Measurements from ENCODE around the gene AADACL4. TPM values are rescaled to one million over a fixed set of nuclear protein-coding genes. Genes with fewer than 3 reads are reported as not detected.

AADACL4 gene
- polyA plus RNA-seq, 1 donor from 2014 or later, result not detected

GRCh38 chr1:12703821-12704451, 60.1 kb downstream of the AADACL4 start:
- Histone ChIP-seq H2AFZ (ENCODE audit: low read depth, low read length) (no peak overlapping the region), H3K4me3 (ENCODE audit: low read length) (no peak overlapping the region), H3K9ac (ENCODE audit: low read length) (no peak overlapping the region), H3F3A (ENCODE audit: insufficient read depth, low read length, poor library complexity, severe bottlenecking) (no peaks in the 10 kb centered on the region), H3K27ac (ENCODE audit: low read length) (no peak overlapping the region), H3K9me2 (ENCODE audit: insufficient read depth, low read length) (no peaks in the 10 kb centered on the region), H4K20me1 (ENCODE audit: insufficient read depth) (no peaks in the 10 kb centered on the region), H3K36me3 (ENCODE audit: insufficient read depth, low read length) (no peaks in the 10 kb centered on the region), H3K4me2 (ENCODE audit: low read length) (no peak overlapping the region), H3K79me2 (replicated peaks; ENCODE audit: insufficient read depth, low read length) (no peaks in the 10 kb centered on the region), H3K9me3 (ENCODE audit: low read length) (no peaks in the 10 kb centered on the region), H3K27me3 (ENCODE audit: insufficient read depth, low read depth, low read length) (no peaks in the 10 kb centered on the region)
- TF ChIP-seq TAF1 (IDR thresholded peaks at IDR 0.05; ENCODE audit: low read depth) (no peak), SMC3 (conservative IDR thresholded peaks at IDR 0.05; ENCODE audit: poor library complexity) (no peak), EZH2 (IDR thresholded peaks at IDR 0.05; ENCODE audit: borderline replicate concordance, insufficient read depth, low read length, poor library complexity, severe bottlenecking) (no peak), REST (IDR thresholded peaks at IDR 0.05; ENCODE audit: borderline replicate concordance) (no peak), POLR2AphosphoS5 (IDR thresholded peaks at IDR 0.05) (no peak), CTCF (IDR thresholded peaks at IDR 0.05; ENCODE audit: poor library complexity, severe bottlenecking) (no peak), RAD21 (conservative IDR thresholded peaks at IDR 0.05) (no peak), EP300 (conservative IDR thresholded peaks at IDR 0.05; ENCODE audit: poor library complexity, severe bottlenecking) (no peak), MXI1 (conservative IDR thresholded peaks at IDR 0.05; ENCODE audit: poor library complexity, severe bottlenecking) (no peak)

DNA sequence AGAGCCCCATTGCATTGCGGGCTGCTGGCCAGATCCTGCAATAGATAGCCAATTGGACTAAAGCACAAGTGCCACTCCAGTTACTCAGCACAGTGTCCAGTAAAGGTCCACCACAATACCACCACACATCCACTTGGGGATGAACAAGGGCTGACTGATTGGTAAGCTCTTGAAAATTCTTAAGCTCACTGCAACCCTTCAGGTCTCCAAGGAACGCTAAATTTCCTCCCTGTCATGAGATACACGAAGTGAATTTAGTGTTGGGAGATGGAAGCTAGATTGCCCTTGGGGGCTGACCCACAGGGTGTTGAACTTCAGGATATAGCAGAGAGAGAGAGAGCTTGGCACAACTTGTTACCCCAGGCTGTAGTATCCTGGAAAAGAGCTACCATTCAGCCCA, 62.2 kb downstream of the AADACL4 start:
- H3K79me2 ChIP-seq (replicated peaks; ENCODE audit: insufficient read depth, low read length), result no peaks in the 10 kb centered on the region
- no peak overlapping the region for H3K27ac ChIP-seq (ENCODE audit: low read length)
- no peaks in the 10 kb centered on the region for H3K36me3 ChIP-seq (ENCODE audit: insufficient read depth, low read length)
- no peaks in the 10 kb centered on the region for H4K20me1 ChIP-seq (ENCODE audit: insufficient read depth)
- TF ChIP-seq MXI1 (conservative IDR thresholded peaks at IDR 0.05; ENCODE audit: poor library complexity, severe bottlenecking) (no peak), TAF1 (IDR thresholded peaks at IDR 0.05; ENCODE audit: low read depth) (no peak), REST (IDR thresholded peaks at IDR 0.05; ENCODE audit: borderline replicate concordance) (no peak), POLR2AphosphoS5 (IDR thresholded peaks at IDR 0.05) (no peak), CTCF (IDR thresholded peaks at IDR 0.05; ENCODE audit: poor library complexity, severe bottlenecking) (no peak), EP300 (conservative IDR thresholded peaks at IDR 0.05; ENCODE audit: poor library complexity, severe bottlenecking) (no peak), RAD21 (conservative IDR thresholded peaks at IDR 0.05) (no peak), EZH2 (IDR thresholded peaks at IDR 0.05; ENCODE audit: borderline replicate concordance, insufficient read depth, low read length, poor library complexity, severe bottlenecking) (no peak), SMC3 (conservative IDR thresholded peaks at IDR 0.05; ENCODE audit: poor library complexity) (no peak)
- H3K9me3 ChIP-seq (ENCODE audit: low read length), result no peaks in the 10 kb centered on the region
- no peak overlapping the region for H3K9ac ChIP-seq (ENCODE audit: low read length)
- H3K4me3 ChIP-seq (ENCODE audit: low read length), result no peak overlapping the region
- H3F3A ChIP-seq (ENCODE audit: insufficient read depth, low read length, poor library complexity, severe bottlenecking), result no peaks in the 10 kb centered on the region
- H3K27me3 ChIP-seq (ENCODE audit: insufficient read depth, low read depth, low read length), result no peaks in the 10 kb centered on the region
- no peak overlapping the region for H2AFZ ChIP-seq (ENCODE audit: low read depth, low read length)
- H3K4me2 ChIP-seq (ENCODE audit: low read length), result no peak overlapping the region
- H3K9me2 ChIP-seq (ENCODE audit: insufficient read depth, low read length), result no peaks in the 10 kb centered on the region
